Adrenal gland (tissue), 5 donors: Measurements from ENCODE around the gene AP5M1.

Source experiments
- CTCF ChIP-seq, 6 experiments: fragments of 450-650 bp in 4 of 6; fragments of 200-600 bp in 2 of 6; sonication (generic) in 1 of 6; IDR thresholded peaks; 1 replicate in 5 of 6; 2 replicates in 1 of 6; pipeline versions ENCODE4 v1.5.1 to v1.8.0; 2016 to 2021; ENCODE audit warnings: antibody characterized with exemption in 6 of 6, mild to moderate bottlenecking in 2 of 6, moderate library complexity in 1 of 6
- POLR2A ChIP-seq, 2 donors: fragments of 450-650 bp; IDR thresholded peaks; one replicate each; pipeline ENCODE4 v1.6.1; 2017; ENCODE audit warnings: antibody characterized with exemption in 2 of 2, mild to moderate bottlenecking in 2 of 2, moderate library complexity in 1 of 2
- donor health status: DM: no; HTN: no; CAD: no.

- TF ChIP-seq CTCF (IDR thresholded peaks at IDR 0.05) (peak in 1 of 6 experiments; percentile 40), POLR2A (IDR thresholded peaks at IDR 0.05) (peak; percentile 64 to 84)
Measured at GRCh38 chr14:57268161-57269069, at the start of gene AP5M1, which contains the start of gene EXOC5.
